Lower leg skin (tissue), 3 donors: ENCODE data around the gene CBY2.

Source experiments
- CTCF ChIP-seq, 3 donors: fragments of 450-650 bp; IDR thresholded peaks; one replicate each; pipeline ENCODE4 v1.5.1; 2016; ENCODE audit warnings: antibody characterized with exemption in 3 of 3, mild to moderate bottlenecking in 3 of 3, moderate library complexity in 2 of 3
- POLR2A ChIP-seq, 2 donors: fragments of 450-650 bp; IDR thresholded peaks; one replicate each; pipeline ENCODE4 v1.6.1; 2016 to 2017; ENCODE audit warnings: antibody characterized with exemption in 2 of 2, mild to moderate bottlenecking in 1 of 2, moderate library complexity in 1 of 2

- TF ChIP-seq POLR2A (IDR thresholded peaks at IDR 0.05) = no peak
- no peak for TF ChIP-seq CTCF (IDR thresholded peaks at IDR 0.05)
Observed at GRCh38 chr13:45742985-45743384, 40.9 kb downstream of the CBY2 start.
